Smooth muscle cell (in vitro differentiated cells): ENCODE results near the gene SLC8A1. TPM values are rescaled to one million over a fixed set of nuclear protein-coding genes. Genes with fewer than 3 reads are reported as not detected.

Experiments
- DNase-seq: peaks from one replicate; lab custom pipeline; 2025; ENCODE audit not compliant: unreplicated experiment; lab: John Stamatoyannopoulos, UW
- H2AFZ ChIP-seq: fragments of 200-600 bp; sonication (generic); 2 replicates; pipeline ENCODE4 v1.6.0; 2016; ENCODE audit warnings: antibody characterized with exemption, low read depth, mild to moderate bottlenecking
- H3F3A ChIP-seq: fragments of 200-600 bp; sonication (generic); 2 replicates; pipeline ENCODE4 v1.6.0; 2017; ENCODE audit warnings: antibody characterized with exemption, low read depth
- H3K27ac ChIP-seq: fragments of 200-600 bp; sonication (generic); 2 replicates; pipeline ENCODE4 v1.5.1; 2016; ENCODE audit warnings: low read depth, mild to moderate bottlenecking
- H3K27me3 ChIP-seq: fragments of 200-600 bp; sonication (generic); 2 replicates; pipeline ENCODE4 v1.6.1; 2016; ENCODE audit warnings: low read depth, mild to moderate bottlenecking
- H3K36me3 ChIP-seq: fragments of 200-600 bp; sonication (generic); 2 replicates; pipeline ENCODE4 v1.5.1; 2016; ENCODE audit warnings: low read depth
- H3K4me1 ChIP-seq: fragments of 200-600 bp; sonication (generic); 2 replicates; pipeline ENCODE4 v1.5.1; 2016; ENCODE audit warnings: low read depth
- H3K4me2 ChIP-seq: fragments of 200-600 bp; sonication (generic); 2 replicates; pipeline ENCODE4 v1.6.0; 2016; ENCODE audit warnings: mild to moderate bottlenecking
- H3K4me3 ChIP-seq: fragments of 200-600 bp; sonication (generic); 2 replicates; pipeline ENCODE4 v1.5.1; 2016; ENCODE audit warnings: mild to moderate bottlenecking
- H3K79me2 ChIP-seq: fragments of 200-600 bp; sonication (generic); 2 replicates; pipeline ENCODE4 v1.6.0; 2016; ENCODE audit warnings: low read depth, mild to moderate bottlenecking
- H3K9ac ChIP-seq: fragments of 200-600 bp; sonication (generic); 2 replicates; pipeline ENCODE4 v1.6.0; 2016; ENCODE audit warnings: low read depth
- H3K9me3 ChIP-seq: fragments of 200-600 bp; sonication (generic); replicated peaks from 2 replicates; pipeline ENCODE4 v1.5.1; 2016; ENCODE audit warnings: low read depth
- H4K20me1 ChIP-seq: fragments of 200-600 bp; sonication (generic); 2 replicates; pipeline ENCODE4 v1.6.0; 2016; ENCODE audit warnings: low read depth
- CTCF ChIP-seq: fragments of 200-600 bp; sonication (generic); IDR thresholded peaks from 2 replicates; pipeline ENCODE4 v1.5.1; 2017; ENCODE audit warnings: borderline replicate concordance, mild to moderate bottlenecking, antibody characterized with exemption; ENCODE audit not compliant: insufficient read depth, poor library complexity, severe bottlenecking
- WGBS: methylation state at CpG from one replicate; pipeline ENCODE4 v1.1.7; 2016; ENCODE audit warnings: low lambda C conversion rate; 5-methylcytosine and 5-hydroxymethylcytosine counted together
- polyA plus RNA-seq: library from polyadenylated mRNA; unstranded; fragments of >200 nt; fragmentation: Nextera tagmentation; extraction: Ambion mirVana; gene quantifications from 2 replicates; pipeline ENCODE4 v1.2.1, GENCODE V29; 2016
- total RNA-seq: library from RNA; depleted of rRNA; stranded (reverse); fragments of >200 nt; gene quantifications from 2 replicates; pipeline ENCODE4 v1.2.3, GENCODE V29; 2014

The SLC8A1 gene
- total and polyA plus RNA-seq, 2 experiments from 2014 or later = 1.1 to 5.3 TPM

- TF ChIP-seq CTCF = no peak
- H3K79me2 ChIP-seq = no peaks in the 10 kb centered on the region
Measured at GRCh38 chr2:40432921-40433483, 18.9 kb downstream of the SLC8A1 start.

GRCh38 chr2:40431600-40431955, 20.3 kb downstream of the SLC8A1 start:
- Histone ChIP-seq H3F3A (peaks cover 5% of the 10 kb centered on the region), H3K9me3 (no peaks in the 10 kb centered on the region), H2AFZ (no peak overlapping the region), H3K4me1 (peaks cover 5% of the 10 kb centered on the region), H3K36me3 (no peaks in the 10 kb centered on the region), H3K27ac (peak overlapping the region; percentile 79), H3K9ac (peak overlapping the region; percentile 25), H3K79me2 (no peaks in the 10 kb centered on the region), H3K4me2 (no peak overlapping the region), H4K20me1 (no peaks in the 10 kb centered on the region), H3K4me3 (no peak overlapping the region), H3K27me3 (no peaks in the 10 kb centered on the region)
- no peak for DNase-seq
- TF ChIP-seq CTCF = no peak
- WGBS = 17% methylated on average over 3 of the region's 3 CpGs

More at GRCh38 chr2:40432921-40433483, 18.9 kb downstream of the SLC8A1 start:
- Histone ChIP-seq H3K9me3 (no peaks in the 10 kb centered on the region), H2AFZ (no peak overlapping the region), H3K27ac (no peak overlapping the region), H4K20me1 (no peaks in the 10 kb centered on the region), H3K4me2 (no peak overlapping the region), H3K4me3 (no peak overlapping the region), H3K27me3 (no peaks in the 10 kb centered on the region), H3F3A (peaks cover 5% of the 10 kb centered on the region), H3K4me1 (peaks cover 5% of the 10 kb centered on the region), H3K36me3 (no peaks in the 10 kb centered on the region), H3K9ac (no peak overlapping the region)
- WGBS = 89% methylated on average over 3 of the region's 3 CpGs
- DNase-seq = no peak

- H3K36me3 ChIP-seq = no peaks in the 10 kb centered on the region
- WGBS = 48% methylated on average over 7 of the region's 7 CpGs
- H3K4me2 ChIP-seq = peak overlapping the region; percentile 29
- H3K9ac ChIP-seq = peak overlapping the region; percentile 25
- peak overlapping the region; percentile 7 for H2AFZ ChIP-seq
- H3F3A ChIP-seq = peaks cover 5% of the 10 kb centered on the region
- H4K20me1 ChIP-seq = no peaks in the 10 kb centered on the region
- peaks cover 5% of the 10 kb centered on the region for H3K4me1 ChIP-seq
- H3K79me2 ChIP-seq = no peaks in the 10 kb centered on the region
- no peaks in the 10 kb centered on the region for H3K9me3 ChIP-seq
- peak overlapping the region; percentile 79 for H3K27ac ChIP-seq
- no peak for TF ChIP-seq CTCF
- DNase-seq = no peak
- H3K4me3 ChIP-seq = no peak overlapping the region
- H3K27me3 ChIP-seq = no peaks in the 10 kb centered on the region
Measured at GRCh38 chr2:40430776-40431599, 20.9 kb downstream of the SLC8A1 start.
